ENCODE measurements around the gene ZGPAT.

- TF ChIP-seq CTCF (IDR thresholded peaks at IDR 0.05): no peak
- TF ChIP-seq POLR2A (IDR thresholded peaks at IDR 0.05): no peak
Measured at GRCh38 chr20:63690898-63691710, 16.7 kb upstream of the ZGPAT start.

Data from ovary (tissue), 3 donors.